COR-L47 (cell line): ENCODE data around the gene MTERF1.
A peak's percentile ranks its signal among the peaks of the same experiment; 100 is the strongest.
"Not testable (repeated sequence)": the region's sequence is repeated elsewhere in the genome, so short reads cannot be mapped to it uniquely, and the experiment has no call there.

Experiments used
- DNase-seq: peaks from one replicate; lab custom pipeline; 2025; lab: John Stamatoyannopoulos, UW

The MTERF1 gene

DNA sequence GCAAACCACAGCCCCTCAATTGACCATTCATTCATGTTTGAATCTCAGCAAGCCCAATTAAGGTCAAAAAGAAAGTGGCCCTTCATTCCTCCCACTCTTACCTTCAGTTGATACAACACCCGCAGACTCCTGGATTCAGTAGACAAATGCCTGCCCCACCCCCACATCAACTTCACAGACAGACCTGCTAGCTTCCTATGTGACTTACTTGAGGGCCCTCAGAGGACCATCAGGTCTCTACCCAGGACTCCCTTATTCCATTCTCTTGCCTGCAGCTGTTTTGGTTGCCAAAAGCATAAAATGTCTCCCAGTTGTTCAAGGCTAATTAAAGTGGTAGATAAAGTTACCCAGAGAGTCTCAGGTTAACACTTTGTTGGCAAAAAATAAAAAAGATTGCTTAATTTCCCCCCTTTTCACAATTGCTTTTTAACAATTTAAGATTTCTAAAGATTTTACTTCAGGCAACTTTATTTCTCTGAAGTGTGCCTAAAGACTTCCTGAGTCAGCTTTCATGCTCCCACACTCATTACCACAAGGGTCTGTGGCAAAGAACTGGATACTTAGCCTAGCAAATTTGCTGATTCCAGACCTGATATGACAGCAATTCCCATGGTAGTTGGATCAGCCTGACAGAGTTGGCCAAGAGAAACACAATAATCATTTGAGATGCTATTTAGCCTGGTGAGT is 3.3 kb upstream of the MTERF1 start:
- no peak for DNase-seq

GRCh38 chr7:91880016-91880412 is 488 bp downstream of the MTERF1 start:
- no peak for DNase-seq

DNA sequence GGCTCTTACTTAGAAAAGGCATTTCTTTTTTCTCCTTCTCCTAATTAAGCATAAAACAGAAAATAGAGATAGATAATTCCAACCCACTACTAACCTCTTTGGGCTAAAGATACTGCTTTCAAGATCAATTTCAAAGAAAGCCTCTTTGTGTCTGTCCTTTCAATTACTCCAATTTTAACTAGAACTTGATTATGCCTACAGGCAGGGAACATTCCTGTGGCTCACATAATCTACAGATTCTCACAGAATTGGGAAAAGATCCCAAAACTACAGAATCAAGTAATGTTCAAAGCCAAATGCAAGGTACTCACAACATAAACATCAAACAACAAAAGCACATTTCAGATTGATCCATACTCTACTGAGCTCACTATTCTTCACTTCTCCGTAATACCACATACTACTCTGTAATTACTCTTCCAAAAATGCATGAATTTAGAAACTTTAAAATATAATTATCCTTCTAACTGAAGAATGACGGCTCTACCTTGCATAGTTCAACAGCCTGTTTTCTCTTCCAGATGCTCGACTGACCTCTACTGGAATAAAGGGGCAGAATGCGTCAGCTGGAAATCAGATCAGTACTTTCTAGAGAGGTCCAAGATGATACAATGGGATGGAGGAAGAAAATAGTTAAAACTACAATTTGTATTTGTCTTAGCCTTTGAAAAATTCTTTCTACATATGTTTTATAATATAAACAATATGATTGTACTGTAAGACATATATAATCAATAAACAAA is 3.9 kb downstream of the MTERF1 start:
- DNase-seq = no peak

GRCh38 chr7:91875851-91876250 is 4.7 kb downstream of the MTERF1 start:
- no peak for DNase-seq

- no peak for DNase-seq
Measured at GRCh38 chr7:91872928-91873327, 7.6 kb downstream of the MTERF1 start.

DNA sequence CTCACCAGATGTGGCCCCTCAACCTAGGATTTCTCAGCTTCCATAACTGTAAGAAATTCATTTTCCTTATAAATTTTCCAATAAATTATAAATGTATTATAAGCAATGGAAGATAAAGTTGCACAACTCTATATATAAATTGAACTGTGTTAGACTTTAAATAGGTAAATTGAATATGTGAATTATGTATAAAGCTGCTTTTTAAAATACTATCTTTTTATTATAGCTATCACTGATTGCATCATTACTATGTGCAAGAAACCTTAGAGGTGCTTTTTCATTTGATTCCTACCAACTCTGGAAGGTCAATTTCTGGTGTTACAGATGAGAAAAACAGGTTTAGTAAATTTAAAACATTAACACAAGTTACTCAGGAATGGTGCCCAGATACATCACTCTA is 8.4 kb downstream of the MTERF1 start:
- DNase-seq = no peak

DNA sequence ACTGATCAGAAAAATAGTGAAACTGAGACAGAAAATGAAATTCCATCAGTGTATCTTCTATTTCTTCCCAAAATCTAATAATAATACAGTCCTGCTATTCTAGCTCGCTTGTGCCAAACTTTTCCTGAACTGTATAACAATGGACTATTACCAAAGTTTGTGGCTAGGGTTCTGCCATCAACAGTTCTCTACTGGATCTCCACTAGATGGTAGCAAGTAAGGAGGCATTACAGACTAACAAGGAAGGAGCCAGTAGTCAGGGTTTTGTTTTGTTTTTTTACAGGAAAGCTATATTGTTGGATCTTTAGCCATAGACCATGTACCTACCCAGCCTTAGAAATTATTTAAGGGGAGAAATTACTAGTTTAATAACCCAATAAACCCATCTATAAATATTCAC is 10.8 kb downstream of the MTERF1 start:
- DNase-seq = no peak

- DNase-seq = no peak
Measured at GRCh38 chr7:91866599-91867148, 13.8 kb downstream of the MTERF1 start.

DNA sequence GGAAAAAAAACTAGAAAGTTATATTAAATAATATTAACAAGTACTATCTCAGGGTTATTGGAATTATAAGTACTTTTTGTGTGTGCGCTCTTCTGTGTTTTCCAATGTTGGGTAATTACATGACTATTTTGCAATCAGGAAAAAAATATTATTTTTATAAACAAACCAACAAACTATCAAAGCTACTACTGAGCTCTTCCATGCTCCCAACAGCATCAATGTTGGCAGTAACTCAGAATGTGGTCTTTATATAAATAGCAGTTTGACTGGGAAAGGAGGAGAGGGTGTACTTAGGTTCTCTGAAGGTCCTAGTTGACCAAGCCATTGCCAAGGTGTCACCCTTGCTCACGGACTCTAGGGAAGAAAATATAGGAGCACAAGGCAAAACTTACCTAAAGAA is 15.0 kb downstream of the MTERF1 start:
- DNase-seq = no peak

DNA sequence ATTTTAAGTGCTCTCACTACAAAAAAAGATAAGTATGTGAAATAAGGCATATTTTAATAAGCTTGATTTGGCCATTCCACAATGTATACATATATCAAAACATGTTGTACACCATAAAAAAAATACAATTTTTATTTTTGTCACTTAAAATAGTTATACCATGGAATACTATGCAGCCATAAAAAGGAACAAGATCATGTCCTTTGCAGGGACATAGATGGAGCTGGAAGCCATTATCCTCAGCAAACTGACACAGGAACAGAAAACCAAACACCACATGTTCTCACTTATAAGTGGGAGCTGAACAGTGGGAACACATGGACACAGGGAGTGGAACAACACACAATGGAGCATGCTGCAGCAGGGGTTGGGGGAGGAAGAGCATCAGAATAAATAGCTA is 15.9 kb downstream of the MTERF1 start:
- not testable (repeated sequence) for DNase-seq

- no peak for DNase-seq
Measured at GRCh38 chr7:91864070-91864469, 16.4 kb downstream of the MTERF1 start.

- no peak for DNase-seq
Measured at GRCh38 chr7:91852263-91852741, 28.2 kb downstream of the MTERF1 start.

GRCh38 chr7:91850455-91850854 is 30.0 kb downstream of the MTERF1 start:
- DNase-seq = no peak

GRCh38 chr7:91847876-91848588 is 32.5 kb downstream of the MTERF1 start:
- no peak for DNase-seq

- DNase-seq = no peak
Measured at GRCh38 chr7:91847231-91847630, 33.3 kb downstream of the MTERF1 start.

DNA sequence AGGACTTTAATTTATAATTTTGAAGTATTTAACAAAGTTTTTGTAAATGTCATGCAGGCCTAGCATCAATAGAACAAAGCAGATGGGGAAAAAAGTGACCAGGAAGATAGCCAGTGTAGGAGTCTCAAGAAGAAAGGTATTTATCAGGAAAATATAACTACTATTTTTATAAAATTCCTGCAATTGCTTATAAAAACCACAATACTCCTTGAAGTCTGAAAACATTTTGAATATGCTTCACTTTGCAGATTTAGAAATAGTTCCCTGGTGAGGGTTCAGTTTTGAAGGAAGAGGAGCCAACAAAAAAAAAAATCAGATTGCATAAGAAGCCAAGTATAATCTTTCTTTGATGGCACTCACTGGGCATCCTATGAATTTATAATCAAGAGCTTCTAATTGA is 34.1 kb downstream of the MTERF1 start:
- no peak for DNase-seq

GRCh38 chr7:91843831-91844230 is 36.7 kb downstream of the MTERF1 start:
- no peak for DNase-seq

GRCh38 chr7:91838439-91838838 is 42.1 kb downstream of the MTERF1 start:
- no peak for DNase-seq

- no peak for DNase-seq
Measured at GRCh38 chr7:91837397-91838070, 43.0 kb downstream of the MTERF1 start.

DNA sequence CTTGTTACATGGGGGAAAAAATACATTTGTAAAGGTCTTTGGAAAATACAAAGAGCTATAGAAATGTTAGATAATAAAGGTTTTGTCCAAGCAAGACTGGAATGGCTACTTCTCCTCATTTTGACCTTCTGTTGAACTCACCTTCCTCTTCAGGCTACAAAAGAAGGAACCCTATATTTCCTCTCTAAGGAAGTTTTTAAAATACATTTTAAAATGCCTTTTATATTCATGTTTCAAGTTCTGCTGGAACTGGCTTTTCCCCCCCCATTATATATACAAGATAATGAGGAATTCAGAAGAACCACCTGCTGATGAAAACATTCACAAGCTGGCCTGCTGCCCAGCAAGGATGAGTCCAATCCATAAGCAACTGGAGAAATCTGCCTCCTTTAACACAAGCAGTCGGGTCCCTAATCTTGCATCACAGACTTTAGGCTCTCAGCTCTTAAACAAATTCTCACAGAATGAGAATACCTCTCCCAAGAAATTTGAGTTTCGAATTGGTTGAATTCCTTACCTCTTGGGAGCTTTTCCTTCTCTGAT is 44.6 kb downstream of the MTERF1 start:
- peak; percentile 64 for DNase-seq

DNA sequence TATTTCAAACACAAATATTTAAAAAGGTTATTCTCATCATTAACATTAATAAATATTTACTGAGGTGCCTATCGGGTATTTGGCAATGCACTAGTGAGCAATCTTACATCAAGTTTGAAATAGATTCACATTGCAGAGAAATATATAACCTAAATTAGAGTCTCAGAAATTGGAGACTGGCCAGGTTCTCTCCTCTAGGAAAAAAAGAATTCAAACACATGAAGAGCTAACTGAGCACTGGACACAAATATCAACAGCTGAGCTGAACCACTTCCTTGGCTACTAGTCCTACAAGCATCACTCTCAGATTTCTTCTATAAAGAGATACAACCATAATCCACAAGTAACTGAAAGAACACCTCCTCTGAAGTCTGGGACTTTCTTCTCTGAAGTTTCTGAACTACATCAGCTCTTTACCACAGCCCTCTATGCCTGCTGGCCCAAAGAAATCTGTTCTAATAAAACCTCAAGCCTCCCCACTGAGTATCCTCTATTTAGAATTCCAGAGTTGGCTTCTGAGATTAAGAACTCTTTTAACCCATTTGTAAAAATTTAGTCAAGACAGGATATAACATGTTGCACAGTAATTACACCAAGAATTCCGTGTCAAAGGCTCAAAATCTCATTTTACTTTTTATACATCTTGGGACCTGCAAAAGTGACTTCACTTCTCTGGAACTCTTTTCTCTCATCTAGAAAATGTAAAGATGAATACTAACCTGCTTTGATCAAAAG is 45.2 kb downstream of the MTERF1 start:
- DNase-seq = no peak
